PC-9 (cell line): ENCODE data around the gene ENGASE.

Source experiments
- EZH2 ChIP-seq: fragments of 200-600 bp; sonication (generic); IDR thresholded peaks from 2 replicates; pipeline ENCODE4 v1.8.0; 2017; ENCODE audit warnings: antibody characterized with exemption, low read depth
- TF ChIP-seq, protein P1 (sequence below): fragments of 200-600 bp; sonication (generic); conservative IDR thresholded peaks from 2 replicates; pipeline ENCODE4 v1.6.1; 2017; ENCODE audit warnings: mixed run types, antibody characterized with exemption, mild to moderate bottlenecking, moderate library complexity

DNA sequence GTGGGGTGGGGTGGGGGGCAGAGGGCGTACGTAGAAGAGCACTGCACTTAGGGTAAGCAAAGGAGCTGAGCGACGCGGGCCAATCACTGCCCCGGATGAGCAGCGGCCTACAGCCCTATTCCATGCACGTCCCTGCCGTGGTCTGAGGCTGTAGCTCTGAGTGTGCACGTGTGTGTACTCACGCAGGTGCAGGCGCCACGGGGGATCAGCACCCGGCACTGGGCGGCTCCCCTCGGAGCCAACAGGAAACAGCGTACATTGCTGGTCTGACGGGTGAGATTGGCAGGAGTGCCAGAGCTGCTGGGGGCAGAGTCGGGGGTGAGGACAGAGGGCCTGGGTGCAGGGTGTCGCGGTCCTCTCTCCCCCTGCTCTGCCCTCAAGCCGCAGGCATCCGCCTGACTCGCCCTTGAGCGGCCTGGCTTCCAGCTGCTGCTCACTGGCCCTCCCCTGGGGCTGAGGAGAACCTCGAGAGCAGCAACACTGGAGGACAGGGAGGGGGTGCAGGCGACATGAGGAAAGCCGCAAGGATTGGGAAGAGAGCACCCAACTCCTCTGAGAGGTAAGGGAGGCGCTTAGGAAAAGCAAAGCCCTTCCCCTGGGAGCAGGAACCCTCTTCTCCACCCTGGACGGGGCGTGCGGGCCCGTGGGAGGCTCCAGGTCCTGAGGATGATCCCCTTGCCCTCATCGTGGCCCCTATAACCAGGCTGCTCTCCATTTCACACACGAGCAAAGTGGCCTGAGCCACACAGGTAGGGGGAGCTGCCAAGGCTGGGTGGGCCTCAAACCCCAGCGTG is 57.8 kb downstream of the ENGASE start:
- TF ChIP-seq, protein P1, sequence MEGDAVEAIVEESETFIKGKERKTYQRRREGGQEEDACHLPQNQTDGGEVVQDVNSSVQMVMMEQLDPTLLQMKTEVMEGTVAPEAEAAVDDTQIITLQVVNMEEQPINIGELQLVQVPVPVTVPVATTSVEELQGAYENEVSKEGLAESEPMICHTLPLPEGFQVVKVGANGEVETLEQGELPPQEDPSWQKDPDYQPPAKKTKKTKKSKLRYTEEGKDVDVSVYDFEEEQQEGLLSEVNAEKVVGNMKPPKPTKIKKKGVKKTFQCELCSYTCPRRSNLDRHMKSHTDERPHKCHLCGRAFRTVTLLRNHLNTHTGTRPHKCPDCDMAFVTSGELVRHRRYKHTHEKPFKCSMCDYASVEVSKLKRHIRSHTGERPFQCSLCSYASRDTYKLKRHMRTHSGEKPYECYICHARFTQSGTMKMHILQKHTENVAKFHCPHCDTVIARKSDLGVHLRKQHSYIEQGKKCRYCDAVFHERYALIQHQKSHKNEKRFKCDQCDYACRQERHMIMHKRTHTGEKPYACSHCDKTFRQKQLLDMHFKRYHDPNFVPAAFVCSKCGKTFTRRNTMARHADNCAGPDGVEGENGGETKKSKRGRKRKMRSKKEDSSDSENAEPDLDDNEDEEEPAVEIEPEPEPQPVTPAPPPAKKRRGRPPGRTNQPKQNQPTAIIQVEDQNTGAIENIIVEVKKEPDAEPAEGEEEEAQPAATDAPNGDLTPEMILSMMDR, result no peak
- TF ChIP-seq EZH2, result no peak
